Uterus (tissue), 2 donors: Measurements from ENCODE around the gene RSL24D1.

Experiments used
- CTCF ChIP-seq, 4 experiments: fragments of 200-600 bp in 2 of 4; fragments of 450-650 bp in 2 of 4; sonication (generic) in 2 of 4; IDR thresholded peaks; one replicate each; pipeline ENCODE4 v1.5.1; 2016 to 2019; ENCODE audit warnings: antibody characterized with exemption in 4 of 4, mild to moderate bottlenecking in 2 of 4, moderate library complexity in 1 of 4
- POLR2A ChIP-seq, 2 donors: fragments of 450-650 bp; IDR thresholded peaks; one replicate each; pipeline ENCODE4 v1.6.1; 2016; ENCODE audit warnings: antibody characterized with exemption in 2 of 2, mild to moderate bottlenecking in 1 of 2, moderate library complexity in 1 of 2

- TF ChIP-seq CTCF (IDR thresholded peaks at IDR 0.05) = no peak
- TF ChIP-seq POLR2A (IDR thresholded peaks at IDR 0.05) = no peak
These were observed 21.3 kb upstream of the RSL24D1 start for GRCh38 chr15:55218056-55218455.
